COLO668 (cell line): Measurements from ENCODE around the gene SMG6.
"Not testable (repeated sequence)": the region's sequence is repeated elsewhere in the genome, so short reads cannot be mapped to it uniquely, and the experiment has no call there.

Experiments used
- DNase-seq: peaks from one replicate; lab custom pipeline; 2025; ENCODE audit not compliant: unreplicated experiment; lab: John Stamatoyannopoulos, UW

Gene SMG6

DNA sequence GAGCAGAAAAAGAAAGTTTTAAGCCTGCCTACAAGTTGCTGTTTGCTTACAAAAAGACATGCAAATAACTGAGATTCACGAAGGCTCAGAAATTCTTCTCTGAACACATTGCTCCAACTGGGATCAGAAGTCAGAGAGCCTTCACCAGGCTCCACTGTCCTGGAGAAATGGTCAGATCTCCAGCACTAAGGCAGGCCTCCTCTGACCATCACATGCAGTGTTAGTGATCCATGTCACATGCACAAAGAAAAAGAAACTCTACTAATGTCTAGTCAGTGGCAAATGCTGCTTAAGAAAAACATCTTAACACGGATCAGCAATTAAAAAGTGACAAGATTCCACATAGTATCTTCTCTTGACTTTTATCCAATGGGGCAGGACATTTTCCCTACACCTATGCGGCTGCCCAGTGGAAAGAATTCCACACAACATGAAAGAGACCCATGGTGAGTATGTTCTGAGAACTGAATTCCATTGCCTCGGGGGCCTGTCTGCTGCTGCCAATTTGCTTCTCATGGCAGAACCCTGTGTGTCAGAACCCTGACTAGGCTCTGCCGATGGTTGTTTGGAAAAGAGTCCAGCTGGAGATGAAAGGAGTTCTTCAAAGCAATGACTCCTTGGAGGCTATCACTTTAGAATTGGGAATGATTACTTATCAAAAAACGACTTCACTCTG is 152.1 kb downstream of the SMG6 start:
- no peak for DNase-seq

DNA sequence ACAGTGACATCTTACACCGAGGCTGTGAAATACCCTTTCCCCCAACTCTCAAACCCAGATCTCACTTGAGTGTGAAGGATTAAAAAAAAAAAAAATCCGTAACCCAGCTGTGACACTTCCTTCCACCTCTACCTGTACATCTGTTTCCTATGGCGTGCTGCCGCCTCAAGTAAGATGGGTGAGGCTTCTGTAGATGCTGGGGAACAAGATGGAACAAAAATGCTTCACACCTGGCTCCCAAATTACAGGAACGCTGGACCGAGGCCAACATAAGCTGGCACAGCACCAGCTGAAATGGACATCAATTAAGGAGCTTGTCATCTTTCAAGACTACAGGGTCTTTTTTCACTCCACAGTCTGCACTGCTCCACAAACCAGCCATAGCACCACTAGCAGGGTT is 152.8 kb downstream of the SMG6 start:
- no peak for DNase-seq

DNA sequence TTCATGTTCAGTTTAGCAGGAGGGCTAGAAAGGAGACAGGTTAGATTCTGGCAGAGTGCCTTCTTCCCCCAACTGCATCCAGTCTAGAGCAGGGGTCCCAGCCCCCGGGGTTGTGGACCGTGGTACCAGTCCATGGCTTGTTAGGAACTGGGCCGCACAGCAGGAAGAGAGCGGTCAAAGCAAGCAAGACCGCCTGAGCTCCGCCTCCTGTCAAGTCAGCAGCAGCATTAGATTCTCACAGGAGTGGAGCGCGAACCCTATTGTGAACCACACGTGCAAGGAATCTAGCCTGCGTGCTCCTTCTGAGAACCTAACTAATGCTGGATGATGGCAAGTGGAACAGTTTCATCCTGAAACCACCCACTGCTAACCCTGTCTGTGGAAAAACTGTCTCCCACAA is 153.7 kb downstream of the SMG6 start:
- DNase-seq: no peak

DNA sequence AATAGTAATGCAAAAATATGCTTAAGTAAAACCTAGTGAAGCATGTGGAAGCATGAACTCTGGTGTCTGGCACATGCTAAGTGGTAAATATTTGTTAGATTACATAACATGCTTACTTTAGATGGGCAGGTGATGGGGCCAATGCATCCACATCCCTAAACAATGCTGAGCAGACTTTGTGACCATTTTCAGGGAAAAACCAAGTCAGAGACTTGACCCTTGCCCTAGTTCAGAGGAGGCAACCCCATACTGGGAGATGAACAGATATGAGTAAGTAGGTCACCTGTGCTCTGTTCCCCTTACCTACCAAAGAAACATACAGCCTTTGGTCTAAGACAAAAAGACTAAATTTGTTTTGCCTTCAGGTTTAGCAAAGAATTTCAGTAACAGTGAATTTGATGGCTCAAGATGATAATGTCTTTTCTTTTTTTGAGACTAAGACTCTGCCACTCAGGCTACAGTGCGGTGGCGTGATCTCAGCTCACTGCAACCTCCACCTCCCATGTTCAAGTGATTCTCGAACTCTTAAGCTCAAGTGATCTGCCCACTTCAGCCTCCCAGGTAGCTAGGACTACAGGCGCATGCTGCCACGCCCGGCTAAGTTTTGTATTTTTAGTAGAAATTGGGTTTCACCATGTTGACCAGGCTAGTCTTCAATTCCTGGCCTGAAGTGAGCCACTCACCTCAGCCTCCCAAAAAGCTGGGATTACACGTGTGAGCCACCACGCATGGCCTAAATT is 157.3 kb downstream of the SMG6 start:
- DNase-seq: no peak

DNA sequence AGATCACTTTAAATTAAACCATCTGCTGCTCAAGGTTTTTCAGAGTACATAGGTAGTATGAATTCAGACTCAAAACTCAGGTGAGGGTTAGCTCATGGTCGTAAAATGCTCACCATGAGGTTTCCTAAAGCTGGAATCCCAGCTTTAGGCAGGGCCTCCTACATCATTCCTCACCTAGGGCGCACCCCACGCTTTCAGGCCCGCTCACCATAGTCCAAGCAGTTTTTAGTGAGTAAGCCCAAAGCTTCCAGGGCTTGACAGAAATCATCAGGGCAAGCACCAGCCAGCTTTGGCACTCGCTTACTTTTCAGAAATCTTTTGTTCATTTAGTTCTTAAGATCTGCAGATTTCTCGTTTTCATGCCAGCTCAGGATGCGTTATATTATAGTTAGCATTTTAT is 158.9 kb downstream of the SMG6 start:
- no peak for DNase-seq

DNA sequence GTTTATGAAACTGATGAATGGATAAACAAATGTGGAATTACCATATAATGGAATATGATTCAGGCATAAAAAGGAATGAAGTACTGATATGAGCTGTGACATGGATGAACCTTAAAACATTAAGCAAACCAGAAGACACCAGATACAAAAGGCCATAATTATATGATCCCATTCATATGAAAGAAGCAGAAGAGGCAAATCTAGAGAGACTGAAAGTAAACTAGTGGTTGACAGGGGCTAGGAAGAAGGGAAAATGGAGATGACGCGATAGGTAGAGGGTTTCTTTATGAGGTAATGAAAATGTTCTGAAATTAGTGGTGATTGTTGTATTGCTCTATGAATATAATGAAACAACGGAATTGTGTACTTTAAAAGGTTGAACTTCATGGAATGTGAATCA is 160.3 kb downstream of the SMG6 start:
- no peak for DNase-seq

DNA sequence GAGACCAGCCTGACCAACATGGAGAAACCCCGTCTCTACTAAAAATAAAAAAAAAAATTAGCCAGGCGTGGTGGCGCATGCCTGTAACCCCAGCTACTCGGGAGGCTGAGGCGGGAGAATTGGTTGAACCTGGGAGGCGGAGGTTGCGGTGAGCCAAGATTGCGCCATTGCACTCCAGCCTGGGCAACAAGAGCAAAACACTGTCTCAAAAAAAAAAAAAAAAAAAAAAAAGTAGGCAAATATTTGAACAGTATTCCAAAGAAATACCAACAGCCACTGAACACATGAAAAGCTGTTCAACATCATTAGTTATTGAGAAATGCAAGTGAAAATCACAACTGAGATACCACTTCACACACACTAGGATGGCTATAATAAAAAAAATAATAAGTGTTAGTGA is 160.9 kb downstream of the SMG6 start:
- DNase-seq: not testable (repeated sequence)

DNA sequence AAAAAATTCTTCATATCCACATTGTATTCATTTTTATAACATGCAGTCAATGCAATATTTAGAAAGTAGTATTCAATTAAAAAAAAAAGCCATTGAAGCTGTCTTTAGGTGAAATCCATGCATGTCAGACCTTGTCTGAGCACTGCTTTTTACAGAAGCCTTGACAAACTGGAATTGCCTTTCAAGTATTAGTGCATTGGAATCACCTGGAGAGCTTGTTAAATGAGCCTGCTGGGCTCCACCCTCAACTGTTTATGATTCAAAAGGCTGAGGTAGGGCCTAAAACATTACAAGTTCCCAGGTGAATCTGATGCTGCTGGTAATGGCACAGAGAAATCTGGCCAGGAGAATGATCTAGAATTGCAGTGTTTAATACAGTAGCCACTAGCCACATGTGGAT is 162.9 kb downstream of the SMG6 start:
- no peak for DNase-seq

DNA sequence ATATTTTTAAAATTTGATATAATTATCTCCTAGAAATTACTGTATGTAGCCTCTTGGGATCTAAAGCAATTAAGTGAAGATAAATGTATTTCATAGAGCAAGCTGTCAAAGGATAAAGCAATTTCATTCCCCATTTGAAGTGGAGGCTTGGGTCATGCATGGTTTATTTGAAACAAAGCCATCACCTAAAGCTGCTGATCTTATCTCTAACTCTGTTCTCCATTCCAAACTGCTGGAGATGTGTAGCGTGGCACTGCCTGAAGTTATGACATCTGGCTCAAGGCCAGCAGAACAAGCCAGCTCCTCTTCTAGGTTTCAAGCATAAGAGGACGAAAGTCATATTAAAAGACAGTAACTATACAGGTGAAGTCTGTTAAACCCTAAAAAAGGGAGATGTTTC is 164.8 kb downstream of the SMG6 start:
- no peak for DNase-seq

DNA sequence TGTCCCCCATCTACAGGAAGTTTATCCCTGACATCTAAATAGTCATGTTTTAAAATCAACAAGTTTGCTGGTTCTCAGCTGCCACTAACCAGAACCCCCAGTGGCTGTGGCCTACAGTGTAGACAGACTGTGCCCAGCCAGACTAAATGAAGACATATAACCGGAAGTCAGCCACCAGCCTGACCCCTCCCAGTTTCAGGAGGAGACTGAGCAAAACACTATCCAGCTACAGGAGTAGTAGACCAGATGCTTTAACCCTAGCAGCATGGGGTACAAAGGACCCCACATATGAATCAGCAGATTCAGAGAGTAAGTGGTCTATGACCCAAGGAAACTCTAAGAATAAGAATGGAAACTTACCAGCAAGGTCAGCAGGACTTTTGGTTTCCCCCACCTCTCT is 165.3 kb downstream of the SMG6 start:
- no peak for DNase-seq

DNA sequence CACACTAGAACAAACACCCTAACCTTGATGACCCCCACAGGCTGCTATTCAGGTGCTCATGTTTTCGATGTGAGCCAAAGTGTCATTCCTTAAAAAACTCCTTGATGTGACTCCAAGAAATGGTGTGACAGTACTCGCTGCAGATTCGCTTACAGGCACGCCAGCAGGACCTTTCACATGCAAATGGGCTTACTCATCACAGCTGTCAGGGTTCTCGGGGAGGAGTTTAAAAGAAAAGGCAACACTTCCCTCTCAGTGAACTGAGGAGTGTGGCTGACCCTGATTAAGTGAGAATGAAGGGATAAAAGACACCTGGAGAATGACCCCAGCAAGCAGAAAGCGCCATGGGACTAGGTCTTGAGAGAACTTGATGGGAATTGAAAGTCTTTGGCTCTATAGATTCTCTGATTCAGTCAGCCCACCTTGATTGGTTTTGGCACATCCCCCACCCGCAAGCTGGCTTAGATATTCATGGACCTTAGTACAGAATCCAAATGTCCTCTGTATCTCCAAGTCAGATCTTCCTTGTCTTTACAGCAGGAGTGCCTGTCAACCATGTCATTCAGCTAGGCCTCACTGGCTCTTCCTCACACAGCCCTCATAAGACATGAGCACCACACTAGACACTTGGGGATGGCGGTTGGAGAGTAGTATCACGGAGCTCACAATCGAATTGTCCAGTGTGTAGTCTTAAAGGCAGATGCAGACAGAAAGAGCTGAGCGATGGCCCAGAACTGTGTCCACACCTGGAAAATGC is 166.1 kb downstream of the SMG6 start:
- DNase-seq: no peak

DNA sequence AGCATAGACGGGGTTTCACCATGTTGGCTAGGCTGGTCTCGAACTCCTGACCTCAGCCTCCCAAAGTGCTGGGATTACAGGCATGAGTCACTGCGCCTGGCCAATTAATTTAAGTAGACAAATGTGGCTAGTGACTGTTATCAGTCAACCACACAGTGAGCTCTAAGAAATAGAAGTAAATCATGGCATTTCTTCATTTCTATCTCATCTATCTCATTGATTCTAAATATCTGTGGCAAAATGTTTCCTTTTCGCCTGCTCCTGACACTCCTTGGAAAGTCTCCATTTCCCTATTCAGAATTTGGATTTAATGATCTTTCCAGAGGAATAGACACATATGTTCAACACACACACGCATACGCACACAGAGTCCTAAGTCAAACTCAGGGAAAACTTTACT is 167.3 kb downstream of the SMG6 start:
- no peak for DNase-seq

DNA sequence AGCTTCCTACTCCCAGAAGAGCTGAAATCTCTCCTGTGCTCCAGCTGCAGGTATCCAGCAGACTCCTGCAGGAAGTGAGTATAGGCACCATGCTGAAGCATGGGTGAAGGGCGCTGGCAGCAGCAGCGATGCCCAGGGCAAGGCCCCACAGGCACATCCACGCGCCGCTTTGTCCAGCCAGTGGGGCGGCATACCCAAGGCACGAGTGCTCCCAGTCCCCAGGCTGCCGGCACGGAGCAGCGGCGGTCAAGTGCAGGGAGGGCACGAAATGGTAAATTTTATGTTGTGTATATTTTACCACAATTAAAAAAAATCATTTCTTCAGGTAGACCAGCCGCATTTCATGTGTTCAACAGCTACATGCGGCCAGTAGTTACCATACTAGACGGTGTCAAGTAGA is 175.6 kb downstream of the SMG6 start:
- no peak for DNase-seq

DNA sequence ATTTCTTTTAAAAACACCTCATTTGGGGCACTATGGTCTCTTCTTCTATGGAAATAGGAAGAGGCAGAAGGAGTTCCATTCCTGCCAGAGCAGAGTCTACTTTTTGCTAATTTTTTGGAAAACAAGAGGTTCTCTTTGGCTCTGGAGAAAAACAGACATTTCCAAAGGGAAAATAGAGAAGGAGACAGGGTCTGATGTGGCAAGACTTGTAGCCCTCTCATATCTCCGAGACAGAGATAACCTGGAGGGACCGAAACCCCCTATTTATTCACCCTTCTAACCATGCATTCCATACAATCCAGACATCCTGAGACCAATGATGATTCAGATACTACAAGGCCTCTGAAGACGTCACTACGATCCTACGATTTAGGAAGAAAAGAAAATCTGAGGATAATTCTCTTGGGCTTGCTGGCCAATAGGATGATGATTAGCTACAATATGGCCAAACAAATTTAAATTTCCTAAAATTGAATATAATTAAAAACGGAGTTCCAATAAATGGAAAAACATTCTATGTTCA is 178.5 kb downstream of the SMG6 start:
- DNase-seq: no peak

DNA sequence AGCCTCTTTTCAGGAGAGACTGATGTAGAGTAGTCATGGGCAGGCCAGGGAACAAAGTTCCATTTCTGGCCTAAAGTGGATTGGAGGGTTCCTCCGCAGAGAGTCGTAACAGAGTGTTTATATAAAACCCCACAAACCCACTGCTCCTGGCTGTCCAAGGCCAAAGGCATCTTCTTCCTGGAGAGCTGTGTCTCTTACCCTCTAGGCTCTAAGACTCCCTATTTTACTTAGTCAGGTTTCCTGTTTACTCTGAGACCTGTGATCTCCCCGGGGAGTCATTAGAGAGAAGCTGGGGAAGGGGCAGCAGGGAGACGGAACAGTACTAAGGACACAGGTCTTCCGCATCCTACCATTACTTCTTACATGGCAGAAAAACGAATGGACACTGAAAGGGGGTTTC is 179.2 kb downstream of the SMG6 start:
- no peak for DNase-seq

DNA sequence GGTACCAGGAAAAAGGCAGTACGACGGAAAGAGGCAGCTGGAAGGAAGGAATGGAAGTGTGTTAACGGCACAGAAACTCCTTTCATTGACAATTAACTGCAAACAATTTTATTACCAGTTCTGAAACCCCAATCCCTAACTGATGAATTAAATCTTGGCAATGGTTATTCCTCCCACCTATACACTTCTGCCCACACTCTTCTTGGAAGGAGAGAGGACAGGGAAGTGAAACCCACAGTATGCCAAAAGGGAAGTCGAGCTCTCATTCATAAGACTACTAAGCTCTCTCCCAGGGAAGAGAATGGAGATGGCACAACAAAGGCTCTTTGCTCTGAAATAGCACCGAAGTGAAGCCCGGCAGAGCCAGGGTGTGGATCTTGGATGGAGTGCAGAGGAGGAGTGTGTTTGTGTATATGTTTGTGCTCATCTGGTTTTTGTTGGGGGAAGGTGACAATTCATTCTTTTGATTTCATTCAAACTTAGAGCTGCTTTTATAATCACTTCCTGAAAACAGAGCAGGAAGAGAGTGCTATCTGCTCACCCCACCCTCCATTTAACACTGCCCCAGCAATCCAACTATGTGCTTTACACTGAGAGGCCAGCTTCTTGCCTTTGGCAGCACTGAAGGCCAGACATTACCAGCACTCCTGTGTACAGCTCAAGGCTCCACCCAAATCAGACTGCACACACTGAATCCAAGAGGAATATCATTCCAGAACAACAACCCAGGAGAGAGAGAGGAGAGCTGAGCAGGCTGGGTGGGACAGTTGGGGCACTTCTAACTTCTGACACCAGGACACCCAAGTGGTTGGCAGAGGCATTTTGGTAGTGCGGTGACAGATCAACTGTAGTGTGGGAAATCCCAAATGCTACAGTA is 180.0 kb downstream of the SMG6 start:
- no peak for DNase-seq

DNA sequence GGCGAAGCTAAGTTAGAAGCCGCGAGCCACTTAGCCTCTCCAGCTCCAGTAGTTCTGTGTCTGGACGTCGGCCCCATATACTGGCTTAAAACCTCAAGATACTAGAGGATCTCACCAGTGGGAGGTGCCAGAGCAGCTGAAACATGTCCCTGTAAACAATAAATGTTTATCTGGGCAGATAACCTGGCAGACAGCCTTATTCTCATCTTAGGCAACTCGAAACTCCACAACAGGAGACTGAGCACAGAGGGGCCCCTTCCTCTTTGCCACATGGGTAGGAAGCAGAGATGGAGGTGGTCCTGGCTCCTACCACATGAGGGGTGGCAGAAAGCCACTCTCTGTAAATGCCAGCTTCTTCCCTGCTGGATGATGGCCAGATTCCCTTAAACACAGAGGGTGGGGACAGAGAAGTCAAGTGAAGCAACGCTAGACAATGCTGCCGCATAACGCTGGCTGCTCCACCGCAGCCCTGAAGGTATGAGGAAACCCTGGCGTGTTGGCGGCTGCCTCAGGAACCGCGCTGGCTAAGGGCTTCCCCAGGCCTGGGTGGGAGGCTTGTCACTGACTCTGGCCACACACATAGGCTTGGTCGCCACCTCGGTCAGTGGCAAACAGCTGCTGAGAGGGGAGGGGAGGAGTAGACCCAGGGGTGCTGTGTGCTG is 180.8 kb downstream of the SMG6 start:
- no peak for DNase-seq

DNA sequence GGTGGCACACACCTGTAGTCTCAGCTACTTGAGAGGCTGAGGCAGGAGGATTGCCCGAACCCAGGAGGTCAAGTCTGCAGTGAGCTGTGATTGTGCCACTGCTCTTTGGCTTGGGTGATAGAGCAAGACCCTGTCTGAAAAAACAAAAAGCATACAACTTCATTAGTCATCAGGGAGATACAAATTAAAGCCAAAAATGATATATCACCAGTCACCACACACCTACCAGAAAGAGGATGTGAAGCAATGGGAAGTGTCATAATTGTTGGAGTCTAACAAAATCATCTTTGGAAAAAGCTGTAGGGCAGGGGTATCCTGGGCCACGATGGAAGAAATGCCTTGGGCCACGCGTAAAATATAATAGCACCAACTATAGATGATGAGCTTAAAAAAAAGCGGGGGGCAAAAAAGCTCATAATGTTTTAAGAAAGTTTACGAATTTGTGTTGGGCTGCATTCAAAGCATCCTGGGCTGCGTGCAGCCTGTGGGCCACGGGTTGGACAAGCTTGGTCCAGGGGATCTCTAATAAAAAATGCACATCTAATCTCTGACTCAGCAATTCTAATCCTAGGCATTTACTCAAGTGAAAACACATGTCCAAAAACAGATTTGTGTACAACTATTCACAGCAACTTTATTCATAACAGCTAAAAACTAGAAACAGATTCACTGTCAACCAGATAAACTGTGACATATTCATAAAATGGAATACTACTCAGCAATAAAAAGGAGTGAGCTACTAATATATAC is 182.8 kb downstream of the SMG6 start:
- no peak for DNase-seq

DNA sequence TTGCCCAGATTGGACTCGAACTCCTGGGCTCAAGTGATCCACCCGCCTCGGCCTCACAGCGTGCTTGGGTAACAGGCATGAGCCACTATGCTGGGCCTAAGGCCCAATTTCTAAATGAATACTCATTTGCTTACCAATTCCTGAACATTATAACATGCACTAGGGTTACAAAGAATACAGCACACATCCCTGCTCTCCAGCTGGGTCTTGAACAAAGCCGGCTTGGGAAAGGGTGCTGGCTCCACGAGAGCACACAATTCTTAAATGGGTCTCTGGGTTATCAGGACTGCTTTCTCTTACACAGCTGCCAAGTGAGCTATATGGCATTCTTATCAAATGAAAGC is 190.3 kb downstream of the SMG6 start:
- no peak for DNase-seq

DNA sequence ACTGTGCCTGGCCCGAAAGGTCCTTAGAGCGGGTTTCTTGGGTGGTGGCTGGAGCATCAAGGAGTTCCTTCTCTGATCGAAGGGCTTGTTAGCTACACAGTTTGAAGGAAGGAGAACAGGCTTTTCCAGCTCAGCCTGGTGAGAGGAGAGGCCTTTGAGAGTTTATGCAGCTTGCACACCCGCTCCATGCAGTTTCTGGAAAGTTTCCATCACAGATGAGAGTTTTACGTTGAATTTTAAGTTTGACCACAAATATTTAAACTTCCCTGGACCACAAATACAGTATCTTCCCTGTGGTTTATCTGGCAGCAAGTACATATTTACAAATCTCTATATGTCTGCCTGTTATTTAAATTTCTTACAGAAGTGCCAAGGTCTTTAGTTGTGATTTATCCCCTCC is 191.9 kb downstream of the SMG6 start:
- DNase-seq: no peak
